ENCODE results near the gene KAZN. TPM values are rescaled to one million over a fixed set of nuclear protein-coding genes. Genes with fewer than 3 reads are reported as not detected.

Gene KAZN
- total RNA-seq, 2 experiments from 2014 or later: 0.22 to 0.55 TPM

DNA sequence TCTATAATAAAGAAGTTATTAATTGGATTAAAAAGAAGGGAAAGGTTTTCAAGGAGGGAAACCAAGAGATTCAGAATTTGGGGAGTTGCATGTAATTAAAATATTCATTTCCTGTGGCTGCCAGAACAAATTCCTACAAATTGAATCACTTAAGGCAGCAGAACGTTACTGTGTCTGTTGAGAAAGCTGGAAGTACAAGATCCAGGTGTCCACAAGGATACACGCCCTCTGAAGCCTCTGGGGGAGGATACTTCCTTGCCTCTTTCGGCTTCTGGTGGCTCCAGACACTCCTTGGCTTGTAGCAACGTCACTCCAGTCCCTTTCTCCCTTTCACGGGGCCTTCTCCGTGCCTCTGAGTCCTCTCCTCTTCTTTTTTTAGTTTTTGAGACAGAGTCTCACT is 67.9 kb downstream of the KAZN start:
- ChIA-PET CTCF (no interaction called here), POLR2A (no interaction called here)
- intact Hi-C loops (cut with DNase I, micrococcal nuclease): no loop called here
- TF ChIP-seq, protein P1, sequence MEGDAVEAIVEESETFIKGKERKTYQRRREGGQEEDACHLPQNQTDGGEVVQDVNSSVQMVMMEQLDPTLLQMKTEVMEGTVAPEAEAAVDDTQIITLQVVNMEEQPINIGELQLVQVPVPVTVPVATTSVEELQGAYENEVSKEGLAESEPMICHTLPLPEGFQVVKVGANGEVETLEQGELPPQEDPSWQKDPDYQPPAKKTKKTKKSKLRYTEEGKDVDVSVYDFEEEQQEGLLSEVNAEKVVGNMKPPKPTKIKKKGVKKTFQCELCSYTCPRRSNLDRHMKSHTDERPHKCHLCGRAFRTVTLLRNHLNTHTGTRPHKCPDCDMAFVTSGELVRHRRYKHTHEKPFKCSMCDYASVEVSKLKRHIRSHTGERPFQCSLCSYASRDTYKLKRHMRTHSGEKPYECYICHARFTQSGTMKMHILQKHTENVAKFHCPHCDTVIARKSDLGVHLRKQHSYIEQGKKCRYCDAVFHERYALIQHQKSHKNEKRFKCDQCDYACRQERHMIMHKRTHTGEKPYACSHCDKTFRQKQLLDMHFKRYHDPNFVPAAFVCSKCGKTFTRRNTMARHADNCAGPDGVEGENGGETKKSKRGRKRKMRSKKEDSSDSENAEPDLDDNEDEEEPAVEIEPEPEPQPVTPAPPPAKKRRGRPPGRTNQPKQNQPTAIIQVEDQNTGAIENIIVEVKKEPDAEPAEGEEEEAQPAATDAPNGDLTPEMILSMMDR (IDR thresholded peaks at IDR 0.05): no peak
- Mint-ChIP-seq H3K9me3 (no peaks in the 10 kb centered on the region), H3K36me3 (ENCODE audit: low read depth) (no peaks in the 10 kb centered on the region), H3K27ac (no peak overlapping the region), H3K27me3 (no peaks in the 10 kb centered on the region), H3K4me1 (ENCODE audit: low read depth) (no peaks in the 10 kb centered on the region), H3K4me3 (no peak overlapping the region)
- no peak overlapping the region for H3K4me3 ChIP-seq (ENCODE audit: low read length)
- ATAC-seq (ENCODE audit: poor library complexity) (no peak), DNase-seq (no peak)
- H3K4me1 ChIP-seq (ENCODE audit: insufficient read depth, low read length): no peaks in the 10 kb centered on the region
- H3K27ac ChIP-seq (ENCODE audit: low read depth in 1 of 2, low read length in 2 of 2): no peak overlapping the region
- H3K27me3 ChIP-seq (ENCODE audit: control insufficient read depth in 1 of 2, insufficient read depth in 2 of 2, low read length in 2 of 2): no peaks in the 10 kb centered on the region
- H3K9me3 ChIP-seq (ENCODE audit: control insufficient read depth in 1 of 2, insufficient read depth in 1 of 2, low read length in 2 of 2): no peaks in the 10 kb centered on the region
- H3K36me3 ChIP-seq (ENCODE audit: insufficient read depth, low read length): no peaks in the 10 kb centered on the region

DNA sequence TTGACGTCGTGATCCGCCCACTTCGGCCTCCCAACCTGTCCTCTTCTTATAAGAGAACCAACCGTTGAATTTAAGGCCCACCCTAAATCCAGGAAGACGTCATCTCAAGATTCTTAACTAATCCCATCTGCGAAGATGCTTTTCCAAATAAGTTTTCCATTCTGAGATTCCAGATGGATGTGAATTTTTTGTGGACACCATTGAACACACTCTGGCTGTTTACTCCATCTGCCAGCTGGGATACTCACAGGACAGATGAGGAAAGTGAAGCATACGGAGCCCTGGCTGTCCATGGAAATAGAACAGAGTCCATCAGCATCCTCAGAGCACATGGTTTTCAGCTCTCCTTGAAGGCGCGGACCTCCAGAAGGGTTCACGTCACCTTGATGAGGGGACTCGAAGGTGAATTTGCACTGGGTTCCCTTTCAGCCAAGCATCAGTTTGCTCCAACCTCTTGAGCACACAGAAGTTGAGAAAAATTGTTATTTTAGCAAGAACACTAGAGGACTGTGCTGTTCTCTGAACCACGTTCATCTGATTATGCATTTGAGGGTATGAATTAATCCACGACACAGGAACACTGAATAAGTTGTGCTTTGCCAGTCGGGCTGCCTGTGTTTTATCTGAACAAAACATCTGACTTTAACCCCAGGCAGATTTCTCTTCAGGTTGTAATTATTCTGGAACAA is 68.6 kb downstream of the KAZN start:
- intact Hi-C loops (cut with DNase I, micrococcal nuclease): no loop called here
- H3K4me3 ChIP-seq (ENCODE audit: low read length): no peak overlapping the region
- Mint-ChIP-seq H3K36me3 (ENCODE audit: low read depth) (no peaks in the 10 kb centered on the region), H3K4me1 (ENCODE audit: low read depth) (no peaks in the 10 kb centered on the region), H3K4me3 (no peak overlapping the region), H3K27me3 (no peaks in the 10 kb centered on the region), H3K9me3 (no peaks in the 10 kb centered on the region), H3K27ac (no peak overlapping the region)
- TF ChIP-seq, protein P1 (IDR thresholded peaks at IDR 0.05): no peak
- ATAC-seq (ENCODE audit: poor library complexity) (no peak), DNase-seq (no peak)
- H3K27me3 ChIP-seq (ENCODE audit: control insufficient read depth in 1 of 2, insufficient read depth in 2 of 2, low read length in 2 of 2): no peaks in the 10 kb centered on the region
- no peak overlapping the region for H3K27ac ChIP-seq (ENCODE audit: low read depth in 1 of 2, low read length in 2 of 2)
- H3K4me1 ChIP-seq (ENCODE audit: insufficient read depth, low read length): no peaks in the 10 kb centered on the region
- ChIA-PET POLR2A (no interaction called here), CTCF (no interaction called here)
- H3K9me3 ChIP-seq (ENCODE audit: control insufficient read depth in 1 of 2, insufficient read depth in 1 of 2, low read length in 2 of 2): no peaks in the 10 kb centered on the region
- H3K36me3 ChIP-seq (ENCODE audit: insufficient read depth, low read length): no peaks in the 10 kb centered on the region

DNA sequence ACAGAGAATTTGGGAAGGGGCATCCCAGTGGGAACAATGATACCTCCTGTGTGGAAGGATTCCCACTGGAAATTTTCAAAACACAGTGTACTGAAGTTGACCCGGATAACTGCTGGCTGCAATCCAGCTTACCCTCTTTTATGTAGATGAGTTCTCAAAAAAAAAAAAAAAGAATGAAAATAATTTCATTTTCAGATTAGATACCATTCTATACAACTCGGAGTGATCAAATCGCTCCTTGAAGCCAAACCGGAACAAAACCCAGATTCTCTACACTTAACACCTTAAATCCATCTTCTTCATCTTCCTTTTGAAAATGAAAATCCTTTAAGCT is 69.1 kb downstream of the KAZN start:
- Mint-ChIP-seq H3K27me3 (no peaks in the 10 kb centered on the region), H3K27ac (no peak overlapping the region), H3K4me3 (no peak overlapping the region), H3K9me3 (no peaks in the 10 kb centered on the region), H3K4me1 (ENCODE audit: low read depth) (no peaks in the 10 kb centered on the region), H3K36me3 (ENCODE audit: low read depth) (no peaks in the 10 kb centered on the region)
- Histone ChIP-seq H3K4me3 (ENCODE audit: low read length) (no peak overlapping the region), H3K27me3 (ENCODE audit: control insufficient read depth in 1 of 2, insufficient read depth in 2 of 2, low read length in 2 of 2) (no peaks in the 10 kb centered on the region), H3K9me3 (ENCODE audit: control insufficient read depth in 1 of 2, insufficient read depth in 1 of 2, low read length in 2 of 2) (no peaks in the 10 kb centered on the region), H3K4me1 (ENCODE audit: insufficient read depth, low read length) (no peaks in the 10 kb centered on the region), H3K27ac (ENCODE audit: low read depth in 1 of 2, low read length in 2 of 2) (no peak overlapping the region), H3K36me3 (ENCODE audit: insufficient read depth, low read length) (no peaks in the 10 kb centered on the region)
- no peak for DNase-seq
- ATAC-seq (ENCODE audit: poor library complexity): no peak
- intact Hi-C loops (cut with DNase I, micrococcal nuclease): no loop called here
- TF ChIP-seq, protein P1 (IDR thresholded peaks at IDR 0.05): no peak
- POLR2A ChIA-PET: no interaction called here
- CTCF ChIA-PET: no interaction called here

Data from CD4-positive, alpha-beta T cell (primary cell).